Tibial nerve (tissue), 4 donors: ENCODE results near the gene GNB3. TPM values are rescaled to one million over a fixed set of nuclear protein-coding genes. Genes with fewer than 3 reads are reported as not detected.

ENCODE experiments used
- DNase-seq, 2 donors: peaks; one replicate each; pipeline ENCODE4 v3.0.0-alpha.2; 2019; ENCODE audit warnings: low spot score in 2 of 2
- H3K27ac ChIP-seq, 4 donors: fragments of 200-600 bp; sonication (generic) in 3 of 4; one replicate each; pipeline ENCODE4 v1.5.1; 2017 to 2019; ENCODE audit warnings: mild to moderate bottlenecking in 1 of 4
- H3K27me3 ChIP-seq, 2 donors: fragments of 200-600 bp; sonication (generic) in 1 of 2; one replicate each; pipeline versions ENCODE4 v1.5.1 to v1.6.0; 2017 to 2019
- H3K36me3 ChIP-seq, 3 donors: fragments of 200-600 bp; sonication (generic); one replicate each; pipeline ENCODE4 v1.5.1; 2018 to 2019
- H3K4me1 ChIP-seq, 4 donors: fragments of 200-600 bp; sonication (generic) in 3 of 4; one replicate each; pipeline ENCODE4 v1.5.1; 2017 to 2019
- H3K4me3 ChIP-seq, 4 donors: fragments of 200-600 bp; sonication (generic) in 3 of 4; one replicate each; pipeline ENCODE4 v1.5.1; 2017 to 2019; ENCODE audit warnings: mild to moderate bottlenecking in 1 of 4, moderate library complexity in 1 of 4
- H3K9me3 ChIP-seq, 4 donors: fragments of 200-600 bp; sonication (generic) in 3 of 4; one replicate each; pipeline ENCODE4 v1.5.1; 2017 to 2019
- EP300 ChIP-seq, 2 donors: sonication (generic); formaldehyde crosslinking; IDR thresholded peaks; one replicate each; pipeline ENCODE4 v1.6.1; 2017; ENCODE audit warnings: antibody characterized with exemption in 2 of 2, mild to moderate bottlenecking in 1 of 2
- POLR2A ChIP-seq, 2 donors: fragments of 450-650 bp; IDR thresholded peaks; one replicate each; pipeline ENCODE4 v1.6.1; 2017; ENCODE audit warnings: antibody characterized with exemption in 2 of 2, mild to moderate bottlenecking in 2 of 2, moderate library complexity in 2 of 2
- WGBS, 2 donors: methylation state at CpG; one replicate each; pipeline ENCODE4 v1.1.5; 2018; 5-methylcytosine and 5-hydroxymethylcytosine counted together
- total RNA-seq, 4 donors: library from RNA; depleted of rRNA; stranded (reverse); fragments of >200 nt; gene quantifications; one replicate each; pipeline ENCODE4 v1.1.0, GENCODE V29; 2016
- TF ChIP-seq, protein P1 (sequence below), 5 experiments: fragments of 200-600 bp in 3 of 5; fragments of 450-650 bp in 2 of 5; sonication (generic) in 3 of 5; IDR thresholded peaks; one replicate each; pipeline ENCODE4 v1.5.1; 2016 to 2019; ENCODE audit warnings: antibody characterized with exemption in 5 of 5, mild to moderate bottlenecking in 3 of 5, moderate library complexity in 2 of 5

Gene GNB3
- total RNA-seq, 4 donors from 2014 or later = 0.84 to 9.9 (median 5.6) TPM

DNA sequence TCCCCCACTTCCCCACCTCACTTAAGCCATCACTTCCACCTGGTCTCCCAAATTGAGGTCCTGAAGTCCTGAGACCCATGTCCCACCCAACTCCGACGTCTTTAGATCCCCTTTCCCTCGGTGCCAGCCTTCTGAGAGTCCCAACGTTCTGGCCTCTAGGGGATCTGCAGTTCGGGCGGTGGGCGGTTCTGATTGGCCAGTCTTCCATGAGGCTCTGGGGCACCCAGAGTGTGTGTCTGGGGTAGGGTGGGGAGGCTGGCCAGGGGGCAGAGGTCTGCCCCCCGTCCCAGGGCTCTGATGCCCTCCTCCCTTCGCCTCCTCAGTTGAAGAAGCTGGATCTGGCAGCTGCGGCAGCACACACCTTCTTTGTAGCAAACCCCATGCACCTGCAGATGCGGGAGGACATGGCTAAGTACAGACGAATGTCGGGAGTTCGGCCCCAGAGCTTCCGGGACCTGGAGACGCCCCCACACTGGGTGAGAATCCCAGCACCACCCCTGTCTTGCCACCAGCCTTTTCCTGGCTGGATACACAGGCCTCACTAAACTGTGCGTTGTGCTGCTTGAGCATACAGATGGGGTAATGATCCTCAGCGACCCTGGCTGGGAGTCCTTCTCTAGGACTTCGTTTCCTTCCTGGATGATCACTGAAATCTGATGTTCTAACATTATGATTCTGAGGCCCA is 11.0 kb upstream of the GNB3 start:
- Histone ChIP-seq H3K36me3 (peaks cover 0 to 46% (median 0%) of the 10 kb centered on the region in 3 donors), H3K9me3 (no peaks in the 10 kb centered on the region), H3K27ac (peak overlapping the region; percentile 73 to 95 (median 86)), H3K4me3 (peak overlapping the region; percentile 57 to 92 (median 75)), H3K27me3 (peaks cover 0 to 6% of the 10 kb centered on the region in 2 donors), H3K4me1 (peaks cover 0 to 42% (median 7%) of the 10 kb centered on the region in 4 donors)
- TF ChIP-seq EP300 (IDR thresholded peaks at IDR 0.05) (no peak), POLR2A (IDR thresholded peaks at IDR 0.05) (no peak)
- TF ChIP-seq, protein P1, sequence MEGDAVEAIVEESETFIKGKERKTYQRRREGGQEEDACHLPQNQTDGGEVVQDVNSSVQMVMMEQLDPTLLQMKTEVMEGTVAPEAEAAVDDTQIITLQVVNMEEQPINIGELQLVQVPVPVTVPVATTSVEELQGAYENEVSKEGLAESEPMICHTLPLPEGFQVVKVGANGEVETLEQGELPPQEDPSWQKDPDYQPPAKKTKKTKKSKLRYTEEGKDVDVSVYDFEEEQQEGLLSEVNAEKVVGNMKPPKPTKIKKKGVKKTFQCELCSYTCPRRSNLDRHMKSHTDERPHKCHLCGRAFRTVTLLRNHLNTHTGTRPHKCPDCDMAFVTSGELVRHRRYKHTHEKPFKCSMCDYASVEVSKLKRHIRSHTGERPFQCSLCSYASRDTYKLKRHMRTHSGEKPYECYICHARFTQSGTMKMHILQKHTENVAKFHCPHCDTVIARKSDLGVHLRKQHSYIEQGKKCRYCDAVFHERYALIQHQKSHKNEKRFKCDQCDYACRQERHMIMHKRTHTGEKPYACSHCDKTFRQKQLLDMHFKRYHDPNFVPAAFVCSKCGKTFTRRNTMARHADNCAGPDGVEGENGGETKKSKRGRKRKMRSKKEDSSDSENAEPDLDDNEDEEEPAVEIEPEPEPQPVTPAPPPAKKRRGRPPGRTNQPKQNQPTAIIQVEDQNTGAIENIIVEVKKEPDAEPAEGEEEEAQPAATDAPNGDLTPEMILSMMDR (IDR thresholded peaks at IDR 0.05) = no peak
- 40 to 52% methylated on average over 19 of the region's 19 CpGs for WGBS, 2 donors
- no peak for DNase-seq

DNA sequence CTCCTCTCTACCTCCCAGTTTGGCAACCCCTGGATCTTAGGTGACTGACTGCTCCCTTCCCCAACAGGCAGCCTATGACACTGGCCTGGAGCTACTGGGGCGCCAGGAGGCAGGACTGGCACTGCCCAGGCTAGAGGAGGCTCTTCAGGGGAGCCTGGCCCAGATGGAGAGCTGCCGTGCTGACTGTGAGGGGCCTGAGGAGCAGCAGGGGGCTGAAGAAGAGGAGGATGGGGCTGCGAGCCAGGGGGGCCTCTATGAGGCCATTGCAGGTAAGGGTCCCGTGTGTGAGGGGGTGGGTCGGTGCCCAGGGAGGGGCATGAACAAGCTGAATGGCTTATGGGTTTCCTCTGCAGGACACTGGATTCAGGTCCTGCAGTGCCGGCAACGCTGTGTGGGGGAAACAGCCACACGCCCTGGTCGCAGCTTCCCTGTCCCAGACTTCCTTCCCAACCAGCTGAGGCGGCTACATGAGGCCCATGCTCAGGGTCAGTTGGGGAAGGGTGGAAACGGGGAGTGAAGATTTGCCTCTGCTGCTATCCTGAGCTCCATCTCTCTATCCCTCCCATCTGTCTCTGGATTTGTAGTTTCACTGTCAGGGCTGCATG is 10.3 kb upstream of the GNB3 start:
- WGBS, 2 donors = 84 to 85% methylated on average over 11 of the region's 11 CpGs
- H3K9me3 ChIP-seq = no peaks in the 10 kb centered on the region
- no peak for DNase-seq
- peaks cover 0 to 50% (median 0%) of the 10 kb centered on the region in 3 donors for H3K36me3 ChIP-seq
- peaks cover 0 to under 1% of the 10 kb centered on the region in 2 donors for H3K27me3 ChIP-seq
- no peak overlapping the region for H3K4me3 ChIP-seq
- TF ChIP-seq POLR2A (IDR thresholded peaks at IDR 0.05) (no peak), EP300 (IDR thresholded peaks at IDR 0.05) (no peak)
- TF ChIP-seq, protein P1 (IDR thresholded peaks at IDR 0.05) = no peak
- peak overlapping the region in 2 of 4 donors; percentile 90 to 95 for H3K27ac ChIP-seq
- H3K4me1 ChIP-seq = peaks cover 0 to 37% (median 6%) of the 10 kb centered on the region in 4 donors

DNA sequence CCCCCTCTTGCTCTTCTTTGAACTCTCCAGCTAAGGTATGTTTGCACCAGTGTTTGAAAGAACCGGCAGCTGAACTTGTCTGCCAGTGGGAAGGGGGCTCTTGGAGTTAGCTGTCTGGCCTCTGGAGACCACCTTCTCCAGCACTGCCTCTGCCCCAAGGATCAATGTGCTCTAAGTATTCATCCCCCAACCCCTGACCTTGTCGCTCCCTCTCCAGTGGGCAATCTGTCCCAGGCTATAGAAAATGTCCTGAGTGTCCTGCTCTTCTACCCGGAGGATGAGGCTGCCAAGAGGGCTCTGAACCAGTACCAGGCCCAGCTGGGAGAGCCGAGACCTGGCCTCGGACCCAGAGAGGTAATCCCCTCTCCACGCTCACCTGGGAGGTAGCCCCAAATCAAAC is 9.7 kb upstream of the GNB3 start:
- no peak overlapping the region for H3K27ac ChIP-seq
- 76 to 82% methylated on average over 6 of the region's 6 CpGs for WGBS, 2 donors
- no peak overlapping the region for H3K4me3 ChIP-seq

DNA sequence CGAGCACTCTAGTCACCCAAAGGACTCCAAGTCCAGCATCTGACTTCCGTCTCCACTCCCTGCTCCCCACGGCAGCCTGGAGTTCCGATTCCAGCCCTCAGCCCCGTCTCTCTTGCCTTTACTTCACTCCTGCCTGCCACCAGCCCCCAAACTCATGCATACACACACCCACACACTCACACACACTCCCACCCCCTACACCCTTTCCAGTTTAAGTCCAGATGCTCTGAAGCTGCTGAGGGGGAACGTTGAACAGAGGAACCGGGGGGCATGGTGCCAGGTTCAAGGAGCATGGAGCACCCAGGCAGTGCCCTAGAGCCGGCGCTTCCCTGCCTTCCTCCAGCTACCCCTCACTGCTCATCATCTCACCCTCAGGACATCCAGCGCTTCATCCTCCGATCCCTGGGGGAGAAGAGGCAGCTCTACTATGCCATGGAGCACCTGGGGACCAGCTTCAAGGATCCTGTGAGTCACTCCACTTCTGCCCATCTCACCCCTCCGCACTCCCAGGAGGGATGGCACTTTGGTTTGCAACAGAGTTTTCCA is 9.2 kb upstream of the GNB3 start:
- no peak for TF ChIP-seq POLR2A (IDR thresholded peaks at IDR 0.05)
- no peak for TF ChIP-seq EP300 (IDR thresholded peaks at IDR 0.05)
- TF ChIP-seq, protein P1 (IDR thresholded peaks at IDR 0.05) = no peak
- 83 to 86% methylated on average over 12 of the region's 12 CpGs for WGBS, 2 donors
- no peaks in the 10 kb centered on the region for H3K9me3 ChIP-seq
- H3K36me3 ChIP-seq = peaks cover 0 to 54% (median 0%) of the 10 kb centered on the region in 3 donors
- DNase-seq = no peak
- H3K27me3 ChIP-seq = no peaks in the 10 kb centered on the region
- no peak overlapping the region for H3K4me3 ChIP-seq
- peaks cover 0 to 29% (median 6%) of the 10 kb centered on the region in 4 donors for H3K4me1 ChIP-seq
- no peak overlapping the region for H3K27ac ChIP-seq

More for the DNA sequence above, 9.7 kb upstream of the GNB3 start:
- no peak for DNase-seq
- H3K36me3 ChIP-seq = peaks cover 0 to 50% (median 0%) of the 10 kb centered on the region in 3 donors
- peaks cover 0 to 31% (median 6%) of the 10 kb centered on the region in 4 donors for H3K4me1 ChIP-seq
- H3K9me3 ChIP-seq = no peaks in the 10 kb centered on the region
- TF ChIP-seq, protein P1 (IDR thresholded peaks at IDR 0.05) = no peak
- no peak for TF ChIP-seq EP300 (IDR thresholded peaks at IDR 0.05)
- no peak for TF ChIP-seq POLR2A (IDR thresholded peaks at IDR 0.05)
- no peaks in the 10 kb centered on the region for H3K27me3 ChIP-seq

DNA sequence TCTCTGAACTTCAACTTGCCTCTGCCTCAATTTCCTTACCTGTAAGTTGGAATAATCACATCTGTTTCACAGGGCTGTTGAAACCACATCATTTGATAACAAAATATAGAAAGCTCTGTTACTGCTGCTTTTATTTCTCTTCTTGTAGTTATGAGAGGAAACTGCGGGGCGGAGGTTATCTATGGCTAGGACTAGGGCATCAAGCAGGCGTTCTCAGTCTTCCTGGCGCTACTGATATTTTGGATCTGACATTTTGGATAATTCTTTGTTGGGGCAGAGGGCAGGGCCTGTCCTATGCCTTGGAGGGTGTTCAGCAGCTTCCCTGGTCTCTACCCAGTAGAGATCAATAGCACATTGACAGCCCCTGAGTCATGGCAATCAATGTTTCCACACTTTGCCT is 8.6 kb upstream of the GNB3 start:
- WGBS, 2 donors = 89 to 92% methylated on average over 4 of the region's 4 CpGs
- Histone ChIP-seq H3K27ac (no peak overlapping the region), H3K4me1 (peaks cover 0 to 24% (median 3%) of the 10 kb centered on the region in 4 donors), H3K36me3 (peaks cover 0 to 60% (median 0%) of the 10 kb centered on the region in 3 donors), H3K4me3 (no peak overlapping the region), H3K27me3 (no peaks in the 10 kb centered on the region), H3K9me3 (no peaks in the 10 kb centered on the region)
- no peak for DNase-seq
- TF ChIP-seq, protein P1 (IDR thresholded peaks at IDR 0.05) = no peak
- TF ChIP-seq POLR2A (IDR thresholded peaks at IDR 0.05) = no peak
- no peak for TF ChIP-seq EP300 (IDR thresholded peaks at IDR 0.05)
